Fibroblast of the conjunctiva (primary cell): ENCODE data around the gene GRK1.

Experiments
- DNase-seq: peaks from one replicate; pipeline ENCODE4 v3.0.0-alpha.2; 2010; ENCODE audit warnings: low read depth

Gene GRK1

DNA sequence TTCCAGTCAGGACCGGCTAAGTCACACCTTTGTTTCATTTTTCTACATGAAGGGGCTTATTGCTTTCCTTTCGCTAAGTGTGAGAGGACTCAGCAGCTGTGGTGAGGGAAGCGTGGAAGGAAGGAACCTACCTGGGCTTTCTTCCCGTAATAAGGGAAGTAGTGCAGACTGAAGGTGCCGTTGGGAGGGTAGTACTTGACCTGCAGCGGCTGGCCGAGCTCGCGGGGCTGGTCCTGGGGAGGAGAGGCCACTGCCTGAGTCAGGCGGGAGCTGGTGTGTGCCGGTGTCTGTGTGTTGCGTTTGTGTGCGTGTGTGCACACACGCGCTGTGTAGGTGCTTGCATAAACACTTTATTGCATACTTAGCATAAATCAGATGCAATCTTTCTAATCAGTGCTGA, 16.7 kb upstream of the GRK1 start:
- no peak for DNase-seq

DNA sequence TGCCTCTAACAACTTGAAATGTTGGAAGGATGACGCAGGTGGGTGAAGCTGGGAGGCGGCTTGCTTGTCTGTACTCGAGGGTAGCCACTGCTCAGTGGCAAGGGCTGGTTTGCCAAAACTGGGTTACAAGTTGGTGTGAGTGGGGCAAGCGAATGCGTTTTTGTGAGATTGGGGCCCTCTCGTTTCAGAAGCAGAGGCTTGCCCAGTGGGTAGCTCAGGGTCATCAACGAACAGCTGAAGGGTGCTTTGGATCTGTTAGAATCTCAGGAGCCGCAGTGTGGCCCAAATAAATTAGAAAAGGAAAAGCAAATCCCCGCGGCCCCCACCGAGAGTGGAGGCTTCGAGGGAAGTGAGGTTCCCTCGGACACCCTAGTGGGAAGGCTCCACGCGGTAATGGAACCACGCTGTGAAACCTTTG, 16.3 kb upstream of the GRK1 start:
- DNase-seq, result no peak

DNA sequence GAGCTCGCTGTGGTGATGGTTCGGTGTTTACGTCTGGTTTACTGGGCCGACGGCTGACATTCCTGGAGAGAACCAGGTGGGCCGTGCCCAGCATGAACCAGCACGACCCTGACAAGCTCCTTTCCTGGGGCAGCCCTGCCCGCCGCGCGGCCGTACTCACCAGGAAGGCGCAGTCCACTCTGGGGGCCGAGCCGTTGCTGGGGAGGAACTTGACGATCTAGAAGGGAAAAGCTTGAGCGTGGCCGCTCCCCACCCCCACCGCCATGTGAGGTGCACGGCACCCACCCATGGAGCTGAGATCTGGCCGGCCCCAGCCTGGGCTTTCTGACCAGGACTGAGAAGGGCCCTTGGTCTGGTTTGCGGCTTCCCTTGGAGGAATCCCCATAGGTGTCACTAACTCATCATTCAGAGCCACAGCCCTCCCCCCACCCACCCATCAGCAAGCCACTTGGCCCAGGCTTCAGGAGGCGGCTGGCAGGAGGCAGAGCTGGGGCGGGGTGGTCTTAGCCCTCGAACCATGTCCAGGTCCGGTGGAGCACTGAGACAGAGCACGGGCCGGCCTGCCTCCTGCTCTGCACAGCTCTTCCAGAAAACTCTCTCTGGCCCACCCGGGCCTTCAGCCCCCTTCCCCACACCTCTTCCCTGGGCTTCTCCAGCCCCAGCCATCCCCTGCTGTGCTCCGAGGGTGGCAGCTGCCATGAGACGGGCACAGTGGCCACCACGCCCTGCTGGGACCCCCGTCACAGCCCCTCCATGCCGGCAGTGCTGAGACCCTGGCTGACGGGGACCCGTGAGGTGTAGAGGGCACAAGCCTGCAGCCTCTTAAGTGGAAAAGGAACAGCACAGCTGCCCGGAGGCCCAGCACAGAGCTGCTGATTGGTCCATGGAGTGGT, 15.3 kb upstream of the GRK1 start:
- DNase-seq, result no peak

DNA sequence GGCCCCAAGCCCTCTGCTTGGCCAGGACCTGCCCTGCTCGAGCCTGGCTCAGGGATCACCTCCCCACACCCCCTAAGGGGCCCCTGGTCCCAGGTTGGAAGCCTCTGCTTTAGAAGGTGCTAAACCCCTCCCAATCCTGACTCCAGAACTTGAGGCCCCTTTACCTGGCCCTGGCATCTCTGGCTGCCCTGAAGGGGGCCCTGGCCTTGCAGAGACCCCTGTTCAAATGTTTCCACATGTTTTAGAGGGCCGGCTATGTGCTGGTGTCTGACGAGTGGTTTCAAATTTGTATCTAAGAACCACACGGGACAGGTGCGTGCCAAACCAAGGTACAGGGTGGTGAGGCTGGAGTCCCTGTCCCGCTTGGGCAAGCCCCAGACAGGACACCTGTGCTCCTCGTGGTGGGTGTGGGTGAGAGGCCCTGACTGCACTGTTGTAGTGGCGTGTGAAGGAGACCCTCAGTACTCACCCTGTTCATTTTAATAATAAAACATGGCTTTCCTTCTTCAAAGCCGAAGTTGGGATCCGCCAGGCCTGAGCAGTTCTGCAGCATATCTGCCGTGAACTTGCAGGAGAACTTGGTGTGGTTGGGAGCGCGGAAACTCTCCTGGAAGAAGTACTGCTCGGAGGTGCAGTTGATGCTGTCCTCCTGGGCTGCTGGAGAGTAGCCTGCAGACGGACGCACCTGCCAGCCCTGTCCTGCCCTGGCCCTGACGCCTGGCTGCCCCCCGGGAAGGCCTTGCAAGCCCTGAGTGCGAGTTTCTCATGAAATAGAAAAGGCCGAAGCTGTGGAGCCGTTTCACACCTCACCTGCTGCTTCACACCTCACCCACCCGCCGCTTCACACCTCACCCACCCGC, 14.4 kb upstream of the GRK1 start:
- no peak for DNase-seq

DNA sequence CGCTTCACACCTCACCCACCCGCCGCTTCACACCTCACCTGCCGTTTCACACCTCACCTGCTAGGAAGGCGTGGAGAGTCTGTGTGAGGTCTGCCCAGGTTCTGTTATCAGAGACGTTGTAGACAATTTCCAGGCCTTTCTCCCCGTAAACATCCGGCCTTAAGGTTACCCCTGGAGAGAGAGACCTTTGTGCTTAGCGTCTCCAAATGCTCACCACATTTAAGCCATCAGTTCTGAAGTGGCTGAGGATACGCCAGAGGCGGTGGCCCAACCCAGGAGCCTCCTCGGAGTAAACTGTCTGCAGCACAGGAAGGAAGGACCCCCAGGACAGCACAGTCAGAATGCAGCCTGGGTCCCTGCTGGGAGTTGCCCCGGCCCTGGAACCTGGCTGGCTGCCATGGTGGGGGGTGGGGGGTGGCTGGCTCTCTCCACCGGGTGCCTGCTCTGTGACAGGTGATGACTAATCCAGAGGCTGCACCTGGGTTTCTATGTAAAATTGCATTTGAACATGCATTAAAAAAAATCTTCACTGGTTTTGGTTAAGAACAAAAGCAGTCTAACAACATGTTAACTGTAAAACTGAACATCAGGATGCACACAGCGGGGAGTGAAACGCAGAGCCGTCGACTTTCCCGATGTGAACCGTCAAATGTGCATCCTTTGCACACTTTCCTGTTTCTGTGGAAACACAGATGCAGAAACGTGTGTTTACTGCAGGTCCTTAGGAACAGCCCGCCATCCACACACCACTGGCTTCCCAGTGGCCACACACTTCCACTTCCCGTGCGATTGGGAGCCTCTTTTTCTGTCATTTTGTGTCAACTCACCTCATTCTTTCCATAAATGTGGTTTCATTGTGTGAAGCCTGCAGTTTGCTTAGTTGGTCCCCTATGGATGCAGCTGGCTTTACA, 13.5 kb upstream of the GRK1 start:
- DNase-seq, result no peak

DNA sequence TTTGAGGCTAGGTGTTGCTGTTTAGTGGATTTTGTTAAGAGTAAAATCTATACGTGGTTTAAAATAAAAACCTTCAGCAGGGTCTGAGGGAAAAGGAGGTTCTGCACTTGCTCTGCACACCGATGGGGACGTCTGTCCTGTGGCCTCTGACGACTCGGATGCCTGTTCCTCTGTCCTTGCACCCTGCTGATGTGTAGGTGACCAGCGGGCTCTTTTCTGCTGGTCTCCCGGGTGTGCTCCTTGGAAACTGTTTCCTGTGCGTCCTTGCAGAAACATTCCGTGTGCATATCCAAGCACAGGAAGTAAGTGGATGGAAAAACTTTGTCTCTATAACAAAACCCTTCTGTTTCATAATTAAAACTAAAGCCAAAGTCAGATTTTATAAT, 12.9 kb upstream of the GRK1 start:
- no peak for DNase-seq

DNA sequence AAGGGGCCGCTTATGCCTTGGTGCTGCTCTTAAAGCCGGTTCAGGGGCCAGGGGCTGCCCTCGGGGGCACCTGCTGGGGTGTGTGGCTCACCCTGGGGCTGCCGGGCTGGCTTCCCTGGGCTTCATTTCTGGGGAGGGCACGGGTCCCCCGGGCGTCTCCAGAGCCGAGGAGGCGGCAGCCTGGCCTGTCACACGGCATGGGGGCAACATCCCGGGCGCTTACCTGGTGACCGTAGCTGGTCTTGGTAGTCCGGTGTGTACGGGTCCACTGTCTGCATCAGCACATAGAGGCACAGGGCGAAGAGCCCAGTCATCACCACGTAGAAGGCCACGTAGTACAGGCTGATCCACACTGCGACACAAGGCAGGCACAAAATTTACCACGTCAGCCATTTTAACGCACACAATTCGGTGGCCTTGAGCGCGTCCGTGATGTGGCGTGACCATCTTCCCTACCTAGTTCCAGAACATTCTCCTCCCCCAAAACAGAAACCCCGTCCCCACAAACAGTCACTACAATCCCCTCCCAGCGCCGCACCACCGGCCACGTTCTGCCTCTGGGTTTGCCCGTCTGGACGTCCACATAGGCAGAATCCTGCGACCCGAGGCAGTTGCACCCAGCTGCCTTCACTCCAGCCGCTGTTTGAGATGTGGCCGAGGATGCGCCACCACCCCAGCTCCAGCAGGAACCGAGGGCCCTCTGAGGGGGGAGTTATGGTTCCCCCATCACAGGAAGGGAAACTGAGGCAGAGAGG, 12.3 kb upstream of the GRK1 start:
- DNase-seq, result no peak

DNA sequence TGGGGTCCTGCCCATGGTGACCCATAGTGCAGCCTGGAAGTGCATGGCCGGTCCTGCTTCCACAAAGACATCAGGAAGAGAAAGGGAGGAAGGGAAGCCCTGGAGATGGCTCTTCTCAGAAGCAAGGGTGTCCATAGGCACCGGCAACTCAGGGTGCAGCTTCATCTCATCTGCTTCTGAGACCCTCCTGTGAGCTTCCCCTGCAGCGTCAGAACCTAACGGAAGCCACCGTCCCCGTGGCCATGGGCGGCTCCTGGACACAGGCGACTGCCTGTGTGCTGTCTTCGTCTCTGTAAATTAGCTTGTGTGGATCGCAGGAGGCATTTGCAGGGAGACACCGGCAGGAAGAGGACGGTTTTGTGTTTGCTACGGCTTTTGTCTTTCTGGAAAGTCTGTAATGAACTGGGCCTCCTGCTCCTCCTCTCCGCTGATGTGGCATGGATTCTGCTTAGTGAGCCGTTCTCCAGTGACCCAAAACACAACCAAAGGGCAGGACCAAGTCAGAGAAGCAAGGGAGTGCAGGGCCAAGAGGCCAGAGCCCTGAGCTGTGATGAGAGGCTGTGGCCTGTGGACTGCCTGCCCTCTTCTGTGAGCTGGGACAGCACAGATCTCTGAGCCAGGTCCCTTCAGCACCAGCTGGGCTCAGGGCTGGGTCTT, 11.5 kb upstream of the GRK1 start:
- no peak for DNase-seq

DNA sequence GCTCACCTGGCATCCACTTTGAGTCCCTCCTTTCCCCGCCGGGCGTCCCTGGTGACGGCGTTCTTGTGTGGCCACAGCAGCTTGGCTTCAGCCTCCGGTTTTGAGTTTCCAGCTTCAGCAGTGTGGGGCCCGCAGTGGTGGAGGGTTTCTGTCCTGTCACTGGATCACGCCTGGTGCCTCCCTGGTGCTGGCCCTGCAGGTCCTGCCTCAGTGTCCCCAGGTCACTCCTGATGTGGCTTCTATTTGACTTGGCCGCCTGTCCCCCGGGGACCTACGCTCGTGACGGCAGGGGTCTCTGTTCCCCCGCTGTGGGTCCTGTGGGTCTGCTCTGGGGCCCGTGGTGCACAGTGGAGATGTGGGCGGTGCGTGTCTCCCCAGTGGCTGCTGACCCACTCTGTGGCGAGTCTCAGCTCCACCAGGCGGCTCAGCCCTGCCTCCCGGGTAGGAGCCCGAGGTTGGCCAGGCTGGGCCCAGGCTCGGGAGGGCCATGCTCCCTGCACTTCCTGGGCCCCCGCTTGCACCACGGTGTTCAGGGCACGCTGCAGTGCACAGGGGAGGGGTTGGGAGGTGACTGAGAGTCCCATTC, 10.9 kb upstream of the GRK1 start:
- DNase-seq, result no peak

DNA sequence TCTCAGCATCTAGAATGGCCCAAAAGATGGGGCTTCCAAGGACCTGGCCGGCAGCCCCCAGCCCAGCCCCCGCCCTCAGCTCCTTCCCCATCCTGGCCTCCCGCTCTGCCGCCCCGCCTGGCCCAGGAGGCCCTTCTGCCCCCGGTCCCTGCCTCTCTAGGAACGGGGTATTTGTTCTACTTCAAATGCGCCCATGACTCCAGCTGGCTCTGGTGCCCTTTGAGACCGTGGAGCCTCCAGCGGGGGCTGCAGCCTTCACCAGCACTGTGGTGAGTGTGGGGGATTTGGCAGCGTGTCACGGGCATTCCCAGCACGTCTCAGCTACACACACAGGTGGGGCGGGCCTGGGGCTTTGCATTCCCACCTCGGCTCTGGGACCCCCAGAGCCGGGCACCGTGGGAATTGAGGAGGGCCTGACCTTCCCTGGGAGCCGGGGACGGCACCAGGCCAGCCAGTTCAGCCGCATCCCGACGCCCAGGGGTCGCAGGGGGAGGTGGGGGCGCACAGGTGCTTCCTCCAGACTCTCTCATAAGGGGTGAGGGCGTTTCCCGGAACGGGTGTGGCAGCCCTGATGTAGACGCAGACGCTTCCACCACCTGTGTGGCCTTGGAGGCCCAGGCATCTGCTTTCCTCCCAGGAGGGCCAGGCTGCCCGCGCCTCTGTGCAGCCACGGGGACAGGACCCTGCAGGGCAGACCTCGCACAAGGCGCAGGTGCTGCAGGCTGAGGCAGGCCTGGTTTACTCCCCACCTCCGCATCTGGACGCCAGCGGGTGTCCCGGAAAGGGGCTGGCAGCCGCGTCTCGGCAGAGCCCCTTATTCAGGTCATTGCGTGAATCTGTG, 10.0 kb upstream of the GRK1 start:
- no peak for DNase-seq

DNA sequence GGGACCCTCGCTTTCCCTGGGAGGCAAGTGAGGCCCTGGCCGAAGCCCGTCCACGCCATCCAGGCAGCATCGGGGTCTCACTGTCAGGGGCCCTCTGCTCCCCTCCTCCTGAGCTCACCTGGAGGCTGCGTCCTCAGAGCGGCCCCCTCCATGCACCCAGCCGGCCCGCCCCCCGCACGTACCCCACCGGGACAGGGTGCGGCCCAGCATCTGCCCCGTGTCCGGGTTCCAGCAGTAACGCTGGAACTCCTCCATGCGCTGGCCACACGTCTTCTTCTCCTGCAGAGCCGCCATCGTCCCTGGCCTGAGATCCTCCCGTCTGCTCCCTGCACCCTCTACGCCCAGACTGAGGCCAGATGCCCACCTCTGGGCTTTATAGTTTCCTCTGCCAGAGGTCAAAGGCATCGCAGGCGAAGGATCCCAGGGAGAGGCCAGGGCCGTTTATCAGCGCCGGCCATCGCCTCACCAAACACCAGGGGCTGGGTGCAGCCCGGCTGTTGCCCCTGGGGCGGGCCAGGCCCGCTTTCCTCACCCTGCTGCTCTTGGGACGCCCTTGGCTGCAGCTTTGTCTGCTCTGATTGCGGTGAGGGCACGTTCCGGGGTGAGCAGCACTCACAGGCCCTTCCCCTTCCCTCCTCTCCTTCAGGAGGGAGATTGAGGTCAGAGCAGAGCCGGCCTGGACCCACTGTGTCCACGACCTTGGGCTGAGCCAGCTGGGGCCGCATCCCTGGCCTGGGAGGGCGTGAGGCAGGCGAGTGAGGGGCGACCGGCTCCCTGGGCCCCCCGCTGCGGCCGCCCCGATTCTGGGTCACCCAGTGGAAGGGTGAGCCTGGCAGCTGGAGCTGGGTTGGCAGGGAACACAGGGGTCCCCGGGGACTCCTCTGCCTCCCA, 8.9 kb upstream of the GRK1 start, which contains the start of gene ATP4B:
Gene ATP4B, minus strand, starts transcription at position 348 of the 891 bp plus-strand sequence. Its CDS starts 54 bp downstream, at position 294.
- DNase-seq, result no peak

DNA sequence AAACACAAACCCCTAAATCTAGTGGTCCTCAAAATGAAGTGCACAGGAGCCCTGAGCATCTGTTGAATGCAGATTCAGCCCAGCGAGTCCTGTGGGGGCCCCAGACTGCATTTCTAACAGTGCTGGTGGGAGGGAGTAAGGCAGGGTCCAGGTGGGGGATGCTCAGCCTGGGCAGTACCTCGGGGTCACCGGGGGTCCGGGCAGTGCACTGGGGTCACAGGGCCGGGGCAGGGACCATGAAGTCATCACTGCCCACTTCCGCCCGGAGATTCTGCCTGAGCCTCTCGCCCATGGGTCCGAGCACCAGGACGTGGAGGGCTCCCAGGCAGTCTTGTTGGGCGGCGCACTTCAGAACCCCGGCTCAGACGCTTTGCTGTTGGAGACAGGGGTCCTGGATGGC, 8.2 kb upstream of the GRK1 start:
- DNase-seq, result no peak

DNA sequence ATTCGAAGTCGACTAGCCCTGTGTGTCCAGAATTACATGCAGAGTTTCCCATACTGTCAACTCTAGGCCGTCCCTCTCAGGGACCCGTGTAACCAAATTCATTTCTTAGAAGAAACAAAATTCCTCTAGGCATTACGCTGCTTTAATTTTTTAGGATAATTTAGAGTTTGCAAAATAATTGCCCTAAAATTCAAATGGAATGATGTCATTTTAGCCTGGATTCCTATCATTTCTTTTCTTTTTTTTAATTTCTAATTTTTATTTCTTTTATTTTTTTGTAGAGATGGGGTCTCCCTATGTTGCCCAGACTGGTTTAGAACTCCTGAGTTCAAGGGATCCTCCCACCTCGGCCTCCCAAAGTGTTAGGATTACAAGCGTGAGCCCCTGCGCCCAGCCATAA, 7.7 kb upstream of the GRK1 start:
- no peak for DNase-seq

DNA sequence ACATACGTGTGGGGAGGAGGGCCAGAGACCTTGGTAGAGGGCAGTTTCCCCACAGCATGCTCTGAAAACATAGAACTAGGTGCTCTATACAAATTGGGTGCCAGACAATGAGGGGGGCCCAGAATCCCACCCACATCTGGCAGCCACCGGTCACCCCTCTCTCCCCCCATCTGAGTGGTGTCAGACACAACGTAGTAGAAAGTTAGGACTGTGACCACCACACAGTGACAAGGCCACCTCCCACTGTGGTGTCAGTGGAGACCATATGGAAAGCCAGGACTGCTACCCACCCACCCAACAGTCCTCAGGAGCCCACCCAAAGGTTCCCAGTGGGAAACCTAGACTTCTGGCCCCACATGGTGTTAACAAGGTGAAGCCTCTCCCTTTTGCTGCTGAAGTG, 7.0 kb upstream of the GRK1 start:
- DNase-seq, result no peak

DNA sequence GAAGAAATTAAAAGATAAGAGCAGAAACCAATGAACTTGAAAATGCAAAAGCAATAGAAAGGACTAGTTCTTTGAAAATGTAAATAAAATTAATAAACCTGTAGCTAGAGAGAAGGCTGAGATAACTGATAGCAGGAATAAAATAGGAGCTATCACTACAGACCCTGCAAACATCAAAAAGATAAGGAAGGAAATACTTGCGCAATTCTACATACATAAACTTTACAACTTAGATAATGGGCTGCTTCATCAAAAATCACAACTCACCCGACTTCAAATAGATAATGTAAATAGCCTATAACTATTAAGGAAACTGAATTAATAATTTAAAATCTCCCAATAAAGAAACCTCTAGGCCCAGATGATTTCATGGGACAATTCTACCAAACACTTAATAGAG, 5.5 kb upstream of the GRK1 start:
- DNase-seq, result no peak

DNA sequence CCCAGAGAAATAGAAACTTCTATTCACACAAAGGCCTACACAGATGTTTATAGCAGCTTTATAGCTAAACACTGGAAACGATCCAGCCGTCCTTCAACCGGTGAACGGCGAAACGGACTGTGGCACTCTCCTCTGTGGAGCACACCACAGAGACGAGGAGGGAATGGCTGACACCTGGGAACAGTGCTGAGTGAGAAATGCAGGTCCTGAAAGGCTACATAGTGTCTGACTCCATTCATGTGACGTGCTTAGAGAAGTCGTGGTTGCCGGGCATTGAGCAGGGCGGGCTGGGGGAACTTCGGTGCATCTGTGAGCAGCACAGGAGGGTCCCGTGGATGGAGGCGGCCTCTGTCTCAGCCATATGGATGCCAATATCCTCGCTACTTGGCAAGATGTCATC, 3.1 kb upstream of the GRK1 start:
- no peak for DNase-seq

DNA sequence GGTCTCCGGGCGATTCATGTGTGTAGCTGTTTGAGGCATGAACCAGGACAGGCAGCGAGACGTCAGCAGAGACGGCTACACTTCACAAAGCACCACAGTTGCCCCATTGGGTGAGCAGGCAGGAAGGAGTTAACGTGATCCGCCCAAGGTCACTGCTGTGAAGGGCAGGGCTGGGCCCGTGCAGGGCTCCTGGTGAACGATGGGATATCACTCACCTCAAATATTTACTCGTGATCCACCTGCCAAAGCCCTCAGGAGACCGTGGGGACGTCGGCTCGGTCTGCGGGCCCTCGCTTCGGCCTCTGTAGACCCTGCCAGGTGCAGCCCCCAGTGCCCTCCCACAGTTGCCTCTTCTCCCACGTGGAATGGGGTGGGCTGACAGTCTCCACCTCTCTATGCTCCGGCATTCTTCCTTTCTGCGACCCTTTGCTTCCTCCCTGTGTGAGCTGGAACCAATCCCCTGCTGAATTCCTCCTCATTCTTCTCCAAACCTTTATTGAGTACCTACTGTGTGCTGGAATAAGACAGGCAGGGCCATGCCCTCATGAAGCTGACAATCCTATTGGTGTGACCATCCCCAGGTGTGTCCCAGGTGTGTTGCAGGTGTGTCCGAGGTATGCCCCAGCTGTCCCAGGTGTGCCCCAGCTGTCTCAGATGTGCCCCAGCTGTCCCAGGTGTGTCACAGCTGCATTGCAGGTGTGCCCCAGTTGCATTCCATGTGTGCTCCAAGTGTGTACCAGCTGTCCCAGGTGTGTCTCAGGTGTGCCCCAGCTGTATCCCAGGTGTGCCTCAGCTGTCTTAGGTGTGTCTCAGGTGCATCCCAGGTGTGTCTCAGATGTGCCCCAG, 2.0 kb upstream of the GRK1 start:
- no peak for DNase-seq
